ENCODE data around the gene CCDC192. TPM values are rescaled to one million over a fixed set of nuclear protein-coding genes. Genes with fewer than 3 reads are reported as not detected.

CCDC192 gene
- total and polyA plus RNA-seq, 10 of the 15 experiments (the other 5 are each of a cell fraction or from before 2014, with no cell fraction given), result 0.20 to 0.79 (median 0.32) TPM; not detected in 4

GRCh38 chr5:127872494-127872893 lies 169.3 kb downstream of the CCDC192 start (continued):
- TF ChIP-seq PKNOX1 (IDR thresholded peaks at IDR 0.05), result no peak
- TF ChIP-seq RCOR1 (conservative IDR thresholded peaks at IDR 0.05; ENCODE audit: low read depth, low read length), result no peak
- no peak for TF ChIP-seq RUNX3 (IDR thresholded peaks at IDR 0.05; ENCODE audit: low read length)
- no peak for TF ChIP-seq FOXM1 (IDR thresholded peaks at IDR 0.05; ENCODE audit: low read depth, low read length)
- TF ChIP-seq SRF (IDR thresholded peaks at IDR 0.05; ENCODE audit: low read depth in 2 of 2, low read length in 2 of 2), result no peak
- TF ChIP-seq, protein P1, sequence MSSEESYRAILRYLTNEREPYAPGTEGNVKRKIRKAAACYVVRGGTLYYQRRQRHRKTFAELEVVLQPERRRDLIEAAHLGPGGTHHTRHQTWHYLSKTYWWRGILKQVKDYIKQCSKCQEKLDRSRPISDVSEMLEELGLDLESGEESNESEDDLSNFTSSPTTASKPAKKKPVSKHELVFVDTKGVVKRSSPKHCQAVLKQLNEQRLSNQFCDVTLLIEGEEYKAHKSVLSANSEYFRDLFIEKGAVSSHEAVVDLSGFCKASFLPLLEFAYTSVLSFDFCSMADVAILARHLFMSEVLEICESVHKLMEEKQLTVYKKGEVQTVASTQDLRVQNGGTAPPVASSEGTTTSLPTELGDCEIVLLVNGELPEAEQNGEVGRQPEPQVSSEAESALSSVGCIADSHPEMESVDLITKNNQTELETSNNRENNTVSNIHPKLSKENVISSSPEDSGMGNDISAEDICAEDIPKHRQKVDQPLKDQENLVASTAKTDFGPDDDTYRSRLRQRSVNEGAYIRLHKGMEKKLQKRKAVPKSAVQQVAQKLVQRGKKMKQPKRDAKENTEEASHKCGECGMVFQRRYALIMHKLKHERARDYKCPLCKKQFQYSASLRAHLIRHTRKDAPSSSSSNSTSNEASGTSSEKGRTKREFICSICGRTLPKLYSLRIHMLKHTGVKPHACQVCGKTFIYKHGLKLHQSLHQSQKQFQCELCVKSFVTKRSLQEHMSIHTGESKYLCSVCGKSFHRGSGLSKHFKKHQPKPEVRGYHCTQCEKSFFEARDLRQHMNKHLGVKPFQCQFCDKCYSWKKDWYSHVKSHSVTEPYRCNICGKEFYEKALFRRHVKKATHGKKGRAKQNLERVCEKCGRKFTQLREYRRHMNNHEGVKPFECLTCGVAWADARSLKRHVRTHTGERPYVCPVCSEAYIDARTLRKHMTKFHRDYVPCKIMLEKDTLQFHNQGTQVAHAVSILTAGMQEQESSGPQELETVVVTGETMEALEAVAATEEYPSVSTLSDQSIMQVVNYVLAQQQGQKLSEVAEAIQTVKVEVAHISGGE (CRISPR knock-in tag; IDR thresholded peaks at IDR 0.05), result no peak

Measured in GM12878 (cell line).